Measurements from ENCODE around the gene ADAMTS18. TPM values are rescaled to one million over a fixed set of nuclear protein-coding genes. Genes with fewer than 3 reads are reported as not detected.

ADAMTS18 gene
- total RNA-seq, 4 donors from 2014 or later = 0.10 to 0.42 (median 0.16) TPM; not detected in 1

DNA sequence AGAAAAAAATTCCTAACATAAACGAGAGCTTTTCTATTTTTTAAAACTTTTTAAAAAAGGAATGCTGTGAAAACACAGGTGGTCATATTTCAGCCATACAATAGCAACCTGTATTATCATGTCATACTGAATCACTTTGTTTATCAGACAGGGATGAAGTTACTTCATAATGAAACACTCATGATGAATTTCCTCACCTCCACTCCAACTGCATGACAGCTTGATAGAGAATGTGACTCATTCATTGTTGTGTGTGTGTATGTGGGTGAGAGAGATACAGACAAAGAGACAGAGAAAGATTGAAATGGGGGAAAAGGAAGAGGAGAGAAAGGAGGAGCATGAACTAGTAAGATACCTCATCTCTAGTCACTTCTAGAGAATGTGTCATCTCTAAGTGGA is 126.7 kb downstream of the ADAMTS18 start:
- no peaks in the 10 kb centered on the region for H3K36me3 ChIP-seq
- no peaks in the 10 kb centered on the region for H3K4me1 ChIP-seq
- DNase-seq (ENCODE audit: low spot score in 2 of 2) = no peak
- TF ChIP-seq POLR2AphosphoS5 (IDR thresholded peaks at IDR 0.05) (no peak), EP300 (IDR thresholded peaks at IDR 0.05) (no peak), POLR2A (IDR thresholded peaks at IDR 0.05) (no peak), CTCF (IDR thresholded peaks at IDR 0.05) (no peak)
- 24% methylated on average over 1 of the region's 1 CpG for WGBS
- no peak overlapping the region for H3K4me3 ChIP-seq
- H3K27ac ChIP-seq = no peak overlapping the region
- no peaks in the 10 kb centered on the region for H3K27me3 ChIP-seq
- no peaks in the 10 kb centered on the region for H3K9me3 ChIP-seq

DNA sequence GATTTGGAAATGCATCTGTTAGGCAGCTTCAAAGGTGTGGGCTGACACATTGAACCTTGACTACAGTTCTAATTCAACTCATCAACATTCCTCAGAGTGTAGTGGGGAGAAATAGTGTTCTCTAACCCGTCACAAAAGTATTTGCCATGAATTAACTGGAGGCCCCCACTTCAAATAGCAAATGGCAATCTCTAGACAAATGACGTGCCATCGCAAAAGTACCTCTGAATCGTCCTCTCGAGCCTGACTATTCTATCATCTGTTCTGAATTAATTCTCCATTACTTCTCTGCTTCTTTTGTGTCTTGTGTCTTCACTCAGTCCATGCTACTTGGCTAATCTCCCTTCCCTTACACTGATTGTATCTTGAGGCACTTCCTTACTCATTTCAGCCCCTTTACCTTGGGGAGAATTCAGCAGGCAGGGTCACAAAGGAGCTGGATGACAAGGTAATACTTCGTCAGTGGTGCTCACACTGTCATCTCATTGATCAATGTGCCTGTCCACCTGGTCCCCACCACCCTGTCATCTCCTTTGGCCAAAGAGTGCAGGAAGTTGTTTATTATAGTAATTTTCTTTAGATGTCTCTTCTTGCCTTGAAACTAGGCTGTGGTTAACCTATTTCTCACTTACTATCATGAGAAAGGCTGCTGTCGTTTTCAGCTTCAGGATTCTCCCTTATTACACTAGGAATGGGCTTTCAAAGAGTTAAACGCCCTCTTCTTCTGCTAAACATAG is 127.2 kb downstream of the ADAMTS18 start:
- H3K4me1 ChIP-seq = no peaks in the 10 kb centered on the region
- no peaks in the 10 kb centered on the region for H3K9me3 ChIP-seq
- no peaks in the 10 kb centered on the region for H3K27me3 ChIP-seq
- 55% methylated on average over 8 of the region's 8 CpGs for WGBS
- no peak overlapping the region for H3K4me3 ChIP-seq
- no peaks in the 10 kb centered on the region for H3K36me3 ChIP-seq
- no peak overlapping the region for H3K27ac ChIP-seq
- DNase-seq (ENCODE audit: low spot score in 2 of 2) = no peak
- TF ChIP-seq EP300 (IDR thresholded peaks at IDR 0.05) = no peak

- no peak for TF ChIP-seq EP300 (IDR thresholded peaks at IDR 0.05)
- no peak for TF ChIP-seq CTCF (IDR thresholded peaks at IDR 0.05)
- no peak for TF ChIP-seq POLR2A (IDR thresholded peaks at IDR 0.05)
- TF ChIP-seq POLR2AphosphoS5 (IDR thresholded peaks at IDR 0.05) = no peak
- H3K36me3 ChIP-seq = no peaks in the 10 kb centered on the region
- H3K9me3 ChIP-seq = no peaks in the 10 kb centered on the region
- H3K27me3 ChIP-seq = no peaks in the 10 kb centered on the region
- WGBS = 52% methylated on average over 3 of the region's 3 CpGs
- DNase-seq (ENCODE audit: low spot score in 2 of 2) = no peak
- H3K4me3 ChIP-seq = no peak overlapping the region
- no peaks in the 10 kb centered on the region for H3K4me1 ChIP-seq
- H3K27ac ChIP-seq = no peak overlapping the region
Measured at GRCh38 chr16:77306075-77306474, 128.8 kb downstream of the ADAMTS18 start.

DNA sequence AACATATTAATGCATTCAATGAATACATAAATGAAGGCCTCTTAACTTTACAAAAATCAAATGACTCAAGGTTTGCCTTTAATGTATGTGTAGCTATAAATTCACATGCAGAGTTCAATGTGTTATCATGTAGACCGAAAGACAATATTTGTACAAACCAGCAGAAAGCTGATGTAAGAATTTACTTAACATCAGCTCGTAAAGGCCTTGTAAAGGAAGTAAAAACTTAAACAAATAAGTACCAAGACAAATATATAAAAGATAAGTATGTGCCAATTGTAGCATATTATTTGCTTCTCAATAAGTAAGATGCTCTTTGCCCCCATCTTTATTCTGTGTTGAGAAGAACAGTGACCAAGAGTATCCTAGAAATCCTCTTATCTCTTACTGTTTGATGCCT is 130.0 kb downstream of the ADAMTS18 start:
- no peaks in the 10 kb centered on the region for H3K36me3 ChIP-seq
- WGBS = 90% methylated on average over 2 of the region's 2 CpGs
- DNase-seq (ENCODE audit: low spot score in 2 of 2) = no peak
- no peak overlapping the region for H3K4me3 ChIP-seq
- H3K9me3 ChIP-seq = no peaks in the 10 kb centered on the region
- no peak overlapping the region for H3K27ac ChIP-seq
- TF ChIP-seq POLR2AphosphoS5 (IDR thresholded peaks at IDR 0.05) (no peak), CTCF (IDR thresholded peaks at IDR 0.05) (no peak), EP300 (IDR thresholded peaks at IDR 0.05) (no peak), POLR2A (IDR thresholded peaks at IDR 0.05) (no peak)
- H3K27me3 ChIP-seq = no peaks in the 10 kb centered on the region
- no peaks in the 10 kb centered on the region for H3K4me1 ChIP-seq

- TF ChIP-seq POLR2AphosphoS5 (IDR thresholded peaks at IDR 0.05) (no peak), CTCF (IDR thresholded peaks at IDR 0.05) (no peak), EP300 (IDR thresholded peaks at IDR 0.05) (no peak), POLR2A (IDR thresholded peaks at IDR 0.05) (no peak)
- no peak for DNase-seq (ENCODE audit: low spot score in 2 of 2)
- Histone ChIP-seq H3K4me1 (no peaks in the 10 kb centered on the region), H3K27me3 (no peaks in the 10 kb centered on the region), H3K27ac (no peak overlapping the region), H3K36me3 (no peaks in the 10 kb centered on the region), H3K9me3 (no peaks in the 10 kb centered on the region), H3K4me3 (no peak overlapping the region)
- 70% methylated on average over 2 of the region's 2 CpGs for WGBS
Measured at GRCh38 chr16:77304134-77304533, 130.7 kb downstream of the ADAMTS18 start.

DNA sequence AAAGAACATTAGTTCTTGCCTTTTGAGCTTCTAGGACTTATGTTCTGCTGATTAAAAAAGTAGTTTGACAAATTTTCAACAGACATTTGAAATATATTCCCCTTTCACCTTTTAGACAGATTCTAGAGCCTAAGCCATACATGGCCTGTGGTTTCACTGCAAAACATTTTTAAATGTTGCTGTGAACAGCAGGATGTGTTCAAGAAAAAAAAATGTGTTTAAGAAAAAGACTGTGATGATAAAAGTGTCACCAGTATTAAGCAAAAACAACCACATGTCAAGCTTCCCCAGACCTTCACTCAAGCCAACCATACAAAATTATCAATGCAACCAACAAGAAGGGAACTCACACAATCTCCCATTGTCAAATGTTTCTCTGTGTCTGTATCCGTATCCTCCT is 132.2 kb downstream of the ADAMTS18 start:
- Histone ChIP-seq H3K36me3 (no peaks in the 10 kb centered on the region), H3K27me3 (no peaks in the 10 kb centered on the region), H3K27ac (no peak overlapping the region), H3K4me1 (no peaks in the 10 kb centered on the region), H3K4me3 (no peak overlapping the region), H3K9me3 (no peaks in the 10 kb centered on the region)
- 73% methylated on average over 1 of the region's 1 CpG for WGBS
- TF ChIP-seq CTCF (IDR thresholded peaks at IDR 0.05) (no peak), POLR2A (IDR thresholded peaks at IDR 0.05) (no peak), POLR2AphosphoS5 (IDR thresholded peaks at IDR 0.05) (no peak), EP300 (IDR thresholded peaks at IDR 0.05) (no peak)
- DNase-seq (ENCODE audit: low spot score in 2 of 2) = no peak

Data from suprapubic skin (tissue), 4 donors.